ENCODE data around the gene ZNF546. TPM values are rescaled to one million over a fixed set of nuclear protein-coding genes. Genes with fewer than 3 reads are reported as not detected.

ZNF546 gene
- polyA plus RNA-seq, 1 donor from 2014 or later, result 3.6 TPM

DNA sequence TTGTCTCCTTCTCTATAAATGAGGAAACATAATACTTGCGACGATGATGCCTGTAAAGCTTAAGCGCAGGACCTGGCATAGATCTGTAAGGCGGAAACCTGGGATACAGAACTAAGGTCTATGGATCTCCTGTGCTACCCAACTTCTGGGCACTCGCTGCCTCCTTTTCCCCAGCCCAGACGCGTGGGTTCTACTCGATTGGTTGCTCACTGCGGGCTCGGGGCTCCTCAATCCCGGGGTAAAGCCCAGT, 26.5 kb upstream of the ZNF546 start:
- H3K27me3 Mint-ChIP-seq, result no peaks in the 10 kb centered on the region
- peaks cover 19 to 29% (median 21%) of the 10 kb centered on the region in 3 donors for H3K4me1 Mint-ChIP-seq
- peak overlapping the region; percentile 70 to 98 (median 97) for H3K27ac Mint-ChIP-seq
- H3K4me3 Mint-ChIP-seq, result peak overlapping the region; percentile 88 to 98 (median 96)
- H3K36me3 Mint-ChIP-seq, result peaks cover 7% of the 10 kb centered on the region
- H3K9me3 Mint-ChIP-seq, result no peaks in the 10 kb centered on the region

DNA sequence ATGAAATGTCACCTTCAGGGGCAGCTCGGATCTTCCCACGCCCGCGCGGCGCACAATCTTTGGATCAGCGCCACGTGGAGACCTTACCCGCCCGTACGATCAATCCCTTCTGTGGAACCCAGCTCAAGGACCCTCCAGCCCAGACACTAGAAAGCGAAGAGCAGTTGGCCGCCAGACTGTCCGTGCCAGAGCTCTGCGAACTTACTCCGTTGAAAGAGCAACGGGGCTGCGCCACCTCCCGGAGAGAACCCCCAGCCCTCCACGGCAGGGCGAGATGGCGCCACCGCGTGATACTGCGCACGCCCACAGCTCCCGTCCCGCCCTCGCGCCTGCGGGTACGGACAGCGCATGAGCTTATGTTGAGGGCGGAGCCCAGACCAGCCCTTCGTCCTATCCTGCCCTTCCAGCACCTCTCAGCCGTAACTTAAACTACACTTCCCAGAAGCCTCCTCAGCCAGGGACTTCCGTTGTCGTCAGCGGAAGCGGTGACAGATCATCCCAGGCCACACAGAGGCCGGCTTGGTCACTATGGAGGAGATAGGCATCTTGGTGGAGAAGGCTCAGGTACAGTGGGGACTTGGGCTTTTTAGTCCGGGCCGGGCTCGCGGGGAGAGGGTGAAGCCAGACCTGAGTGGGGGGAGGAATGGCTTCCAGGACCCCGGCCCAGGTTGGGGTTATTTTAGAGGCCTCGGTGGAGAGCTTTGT, 26.0 kb upstream of the ZNF546 start, which contains the start of gene PSMC4:
TSS of gene PSMC4 (plus strand) at position 491 of the 705 bp plus-strand sequence. CDS start at position 529, 38 bp downstream.
- Mint-ChIP-seq H3K9me3 (no peaks in the 10 kb centered on the region), H3K4me1 (peaks cover 19 to 29% (median 21%) of the 10 kb centered on the region in 3 donors), H3K27ac (peak within 1 kb of the TSS; percentile 70 to 98 (median 97)), H3K27me3 (no peaks in the 10 kb centered on the region), H3K4me3 (peak within 1 kb of the TSS; percentile 88 to 98 (median 96)), H3K36me3 (peaks cover 11% of the 10 kb centered on the region)

DNA sequence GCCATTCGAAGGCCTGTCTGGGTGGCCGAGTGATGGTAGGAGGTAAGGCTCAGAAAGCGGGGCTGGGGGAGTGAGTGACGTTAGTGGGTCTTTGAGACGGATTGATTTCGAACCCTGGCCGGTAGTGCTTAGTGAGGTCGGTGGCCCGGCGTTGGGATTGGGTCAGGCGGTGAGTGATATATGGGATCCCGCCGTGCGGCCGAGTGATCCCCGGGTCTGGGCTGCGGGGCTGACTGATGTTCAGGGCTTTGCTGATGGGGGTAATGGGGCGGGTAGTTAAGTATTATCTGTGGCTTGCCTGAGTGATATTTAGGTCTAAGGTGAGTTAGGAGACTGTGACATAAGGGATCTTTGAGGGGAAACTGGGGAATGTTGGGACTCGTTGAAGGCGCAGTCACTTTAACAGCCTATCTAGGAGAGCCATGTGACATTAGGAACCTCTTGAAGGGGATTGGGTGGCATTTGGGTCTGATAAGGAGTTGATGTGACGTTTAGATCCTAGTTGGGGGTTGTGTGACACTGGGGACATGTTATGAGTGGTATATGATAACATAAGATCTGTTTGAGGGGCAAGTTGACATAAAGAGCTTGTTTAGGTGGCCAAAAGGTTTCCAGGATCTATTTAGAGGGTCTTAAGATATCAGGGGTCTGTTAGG, 25.4 kb upstream of the ZNF546 start:
- H3K9me3 Mint-ChIP-seq, result no peaks in the 10 kb centered on the region
- H3K36me3 Mint-ChIP-seq, result peaks cover 11% of the 10 kb centered on the region
- H3K27me3 Mint-ChIP-seq, result no peaks in the 10 kb centered on the region
- H3K4me3 Mint-ChIP-seq, result peak overlapping the region; percentile 88 to 98 (median 96)
- peak overlapping the region; percentile 70 to 98 (median 97) for H3K27ac Mint-ChIP-seq
- H3K4me1 Mint-ChIP-seq, result peaks cover 19 to 29% (median 21%) of the 10 kb centered on the region in 3 donors

DNA sequence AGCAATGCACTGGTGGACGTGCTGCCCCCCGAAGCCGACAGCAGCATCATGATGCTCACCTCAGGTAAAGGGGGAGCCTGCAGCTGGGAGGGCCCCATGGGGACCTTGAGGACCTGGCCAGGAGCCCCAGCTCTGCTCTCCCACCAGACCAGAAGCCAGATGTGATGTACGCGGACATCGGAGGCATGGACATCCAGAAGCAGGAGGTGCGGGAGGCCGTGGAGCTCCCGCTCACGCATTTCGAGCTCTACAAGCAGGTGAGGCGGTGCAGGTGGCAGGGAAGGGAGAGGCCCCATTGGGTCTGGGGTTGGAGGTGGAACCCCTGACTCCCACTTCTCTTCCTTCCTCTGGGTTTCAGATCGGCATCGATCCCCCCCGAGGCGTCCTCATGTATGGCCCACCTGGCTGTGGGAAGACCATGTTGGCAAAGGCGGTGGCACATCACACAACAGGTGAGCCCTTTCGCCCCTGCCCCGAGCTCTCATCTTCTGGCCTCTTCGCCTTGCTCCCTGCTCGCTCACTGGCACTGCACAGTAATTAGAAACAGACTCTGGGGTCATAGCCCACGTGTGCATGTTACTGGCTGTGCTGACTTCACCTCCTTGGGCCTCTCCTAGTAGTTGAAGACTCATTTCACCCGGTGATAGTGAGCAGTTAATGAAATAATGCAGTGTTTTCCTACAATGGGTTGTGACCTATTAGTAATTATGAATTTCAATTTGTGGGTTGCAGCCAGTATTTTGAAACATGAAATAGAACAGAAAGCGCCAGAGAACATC, 22.3 kb upstream of the ZNF546 start:
- Mint-ChIP-seq H3K4me3 (peak overlapping the region in 1 of 4 donors; percentile 40), H3K4me1 (peaks cover 13 to 19% (median 16%) of the 10 kb centered on the region in 3 donors), H3K36me3 (peaks cover 17% of the 10 kb centered on the region), H3K9me3 (no peaks in the 10 kb centered on the region), H3K27me3 (no peaks in the 10 kb centered on the region), H3K27ac (no peak overlapping the region)

DNA sequence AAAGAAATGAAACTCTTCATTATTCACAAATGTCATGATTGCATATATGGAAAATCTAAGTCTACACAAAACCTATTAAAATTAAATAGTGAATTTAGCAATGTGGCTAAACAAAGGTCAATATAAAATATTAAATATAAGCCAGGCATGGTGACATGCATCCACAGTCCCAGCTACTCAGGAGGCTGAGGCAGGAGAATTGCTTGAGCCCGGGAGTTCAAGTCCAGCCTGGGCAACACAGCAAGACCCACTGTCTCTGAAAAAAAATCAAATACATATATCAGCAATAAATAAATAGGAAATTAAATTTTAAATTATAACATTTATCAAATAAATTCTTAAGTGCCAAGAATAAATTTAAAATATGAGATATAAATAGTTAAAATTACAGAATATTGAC, 14.0 kb upstream of the ZNF546 start:
- Mint-ChIP-seq H3K4me1 (peaks cover 0 to 2% (median 0%) of the 10 kb centered on the region in 3 donors), H3K36me3 (peaks cover 15% of the 10 kb centered on the region), H3K4me3 (no peak overlapping the region), H3K27ac (no peak overlapping the region), H3K27me3 (no peaks in the 10 kb centered on the region), H3K9me3 (peaks cover 6 to 32% (median 11%) of the 10 kb centered on the region in 3 donors)

DNA sequence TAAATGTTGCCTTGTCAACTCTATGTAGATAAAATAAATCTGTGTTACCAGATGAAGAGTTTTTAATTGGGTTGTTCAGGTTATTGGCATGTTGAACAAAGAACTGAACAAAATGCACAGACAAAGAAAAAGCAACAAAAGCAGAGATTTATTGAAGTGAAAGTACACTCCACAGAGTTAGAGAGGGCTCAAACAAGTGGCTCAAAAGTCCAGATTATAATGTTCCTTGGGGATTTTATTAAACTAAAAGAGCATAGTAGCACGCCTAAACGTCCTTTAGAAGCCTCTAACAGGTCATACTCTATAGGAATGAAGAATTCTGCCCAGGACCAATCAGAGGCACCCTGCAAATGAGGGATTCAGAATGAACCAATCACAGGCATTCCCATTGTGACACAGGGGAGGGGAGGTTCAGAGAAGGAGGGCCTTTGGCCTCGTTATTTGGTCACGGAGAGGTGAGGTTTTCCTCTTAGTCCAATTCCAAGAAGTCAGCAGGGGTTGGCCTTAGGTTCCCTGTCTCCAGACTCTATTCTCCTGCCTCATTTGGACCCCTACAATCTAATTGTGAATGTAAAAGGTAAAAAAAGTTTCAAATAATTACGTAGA, 13.1 kb upstream of the ZNF546 start:
- H3K4me1 Mint-ChIP-seq, result peaks cover 0 to 2% (median 1%) of the 10 kb centered on the region in 3 donors
- H3K36me3 Mint-ChIP-seq, result peaks cover 9% of the 10 kb centered on the region
- no peaks in the 10 kb centered on the region for H3K27me3 Mint-ChIP-seq
- H3K4me3 Mint-ChIP-seq, result peak overlapping the region in 1 of 4 donors; percentile 58
- peak overlapping the region in 1 of 3 donors; percentile 14 for H3K27ac Mint-ChIP-seq
- H3K9me3 Mint-ChIP-seq, result peaks cover 6 to 32% (median 14%) of the 10 kb centered on the region in 3 donors

DNA sequence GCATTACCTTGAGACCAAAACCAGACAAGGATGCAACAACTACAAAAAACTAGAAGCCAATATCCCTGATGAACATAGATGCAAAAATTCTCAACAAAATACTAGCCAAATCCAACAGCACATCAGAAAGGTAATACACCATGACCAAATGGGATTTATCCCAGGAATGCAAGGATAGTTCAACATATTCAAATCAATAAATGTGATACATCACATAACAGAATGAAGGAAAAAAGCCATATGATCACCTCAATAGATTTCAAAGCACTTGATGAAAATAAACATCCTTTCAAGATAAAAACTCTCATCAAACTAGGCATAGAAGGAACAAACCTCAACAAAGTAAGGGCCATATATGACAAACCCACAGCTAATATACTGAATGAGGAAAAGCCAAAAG, 10.2 kb upstream of the ZNF546 start:
- H3K4me3 Mint-ChIP-seq, result no peak overlapping the region
- H3K9me3 Mint-ChIP-seq, result peaks cover 8 to 32% (median 14%) of the 10 kb centered on the region in 3 donors
- H3K27me3 Mint-ChIP-seq, result no peaks in the 10 kb centered on the region
- peaks cover 7 to 12% (median 9%) of the 10 kb centered on the region in 3 donors for H3K4me1 Mint-ChIP-seq
- no peak overlapping the region for H3K27ac Mint-ChIP-seq
- peaks cover 8% of the 10 kb centered on the region for H3K36me3 Mint-ChIP-seq

DNA sequence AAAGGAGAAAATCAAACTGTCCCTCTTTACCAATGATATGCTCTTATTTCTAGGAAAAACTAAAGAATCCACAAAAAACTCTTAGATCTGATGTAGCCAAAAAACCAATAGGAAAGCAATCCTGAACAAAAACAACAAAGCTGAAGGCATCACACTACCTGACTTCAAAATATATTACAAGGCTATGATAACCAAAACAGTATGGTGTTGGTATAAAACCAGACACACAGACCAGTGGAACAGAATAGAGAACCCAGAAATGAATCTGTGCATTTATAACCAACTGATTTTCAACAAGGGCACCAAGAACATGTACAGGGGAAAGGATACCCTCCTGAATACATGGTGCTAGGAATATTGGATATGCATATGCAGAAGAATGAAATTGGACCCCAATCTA, 9.7 kb upstream of the ZNF546 start:
- Mint-ChIP-seq H3K27ac (no peak overlapping the region), H3K4me3 (no peak overlapping the region), H3K9me3 (peaks cover 8 to 32% (median 14%) of the 10 kb centered on the region in 3 donors), H3K4me1 (peaks cover 7 to 14% (median 12%) of the 10 kb centered on the region in 3 donors), H3K36me3 (peaks cover 8% of the 10 kb centered on the region), H3K27me3 (no peaks in the 10 kb centered on the region)

DNA sequence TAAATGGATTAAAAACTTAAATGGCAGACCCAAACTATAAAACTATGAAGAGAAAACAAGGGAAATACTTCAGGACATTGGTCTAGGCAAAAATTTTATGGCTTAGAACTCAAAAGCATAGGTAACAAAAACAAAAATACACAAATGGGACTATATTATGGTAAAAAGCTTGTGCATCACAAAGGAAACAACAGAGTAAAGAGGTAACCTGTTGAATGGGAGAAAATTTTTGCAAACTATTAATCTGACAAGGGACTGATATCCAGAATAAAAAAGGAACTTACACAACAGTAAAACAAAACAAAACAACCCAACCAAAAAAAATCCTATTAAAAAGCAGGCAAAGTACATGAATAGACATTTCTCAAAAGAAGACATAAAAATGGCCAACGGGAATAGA, 9.3 kb upstream of the ZNF546 start:
- H3K9me3 Mint-ChIP-seq, result peaks cover 8 to 32% (median 14%) of the 10 kb centered on the region in 3 donors

DNA sequence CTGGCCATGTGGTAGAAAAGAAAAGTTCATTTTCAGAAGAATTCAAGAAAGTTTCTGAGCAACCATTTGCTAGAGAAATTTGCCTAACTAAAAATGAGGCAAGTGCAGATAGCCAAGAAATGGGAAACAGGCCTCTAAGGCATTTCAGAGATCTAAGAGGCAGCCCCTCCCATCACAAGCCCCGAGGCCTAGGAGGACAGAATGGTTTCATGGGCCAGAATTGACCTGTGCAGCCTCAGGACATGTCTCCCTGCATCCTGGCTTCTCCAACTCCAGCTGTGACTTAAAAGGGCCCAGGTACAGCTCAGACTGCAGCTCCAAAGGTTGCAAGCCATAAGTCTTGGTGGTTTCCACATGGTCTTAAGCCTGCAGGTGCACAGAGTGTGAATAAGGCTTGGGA, 3.3 kb upstream of the ZNF546 start:
- Mint-ChIP-seq H3K4me1 (peaks cover 26 to 39% (median 29%) of the 10 kb centered on the region in 3 donors), H3K36me3 (peaks cover 9% of the 10 kb centered on the region), H3K27me3 (no peaks in the 10 kb centered on the region), H3K4me3 (no peak overlapping the region), H3K27ac (no peak overlapping the region), H3K9me3 (peaks cover 3 to 4% (median 4%) of the 10 kb centered on the region in 3 donors)

More for the DNA sequence above, 9.3 kb upstream of the ZNF546 start:
- Mint-ChIP-seq H3K27ac (no peak overlapping the region), H3K4me3 (no peak overlapping the region), H3K27me3 (no peaks in the 10 kb centered on the region), H3K4me1 (peaks cover 7 to 16% (median 13%) of the 10 kb centered on the region in 3 donors), H3K36me3 (peaks cover 6% of the 10 kb centered on the region)

DNA sequence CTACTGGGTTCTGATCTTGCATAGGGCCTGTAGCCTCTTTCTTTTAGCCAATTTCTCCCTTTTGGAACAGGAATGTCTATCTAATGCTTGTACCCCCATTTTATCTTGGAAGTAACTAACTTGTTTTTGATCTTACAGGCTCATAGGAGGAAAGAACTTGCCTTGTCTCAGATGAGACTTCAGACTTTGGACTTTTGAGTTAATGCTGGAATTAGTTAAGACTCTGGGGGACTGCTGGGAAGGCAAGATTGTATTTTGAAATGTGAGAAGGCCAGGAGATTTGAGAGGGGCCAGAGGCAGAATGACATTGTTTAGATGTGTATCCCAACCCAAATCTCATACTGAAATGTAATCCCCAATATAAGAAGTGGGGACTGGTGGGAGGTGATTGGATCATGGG, 2.5 kb upstream of the ZNF546 start:
- H3K36me3 Mint-ChIP-seq, result peaks cover 9% of the 10 kb centered on the region
- H3K4me1 Mint-ChIP-seq, result peaks cover 22 to 37% (median 29%) of the 10 kb centered on the region in 3 donors
- H3K27me3 Mint-ChIP-seq, result no peaks in the 10 kb centered on the region
- H3K27ac Mint-ChIP-seq, result no peak overlapping the region
- H3K9me3 Mint-ChIP-seq, result peaks cover 2 to 4% (median 3%) of the 10 kb centered on the region in 3 donors
- H3K4me3 Mint-ChIP-seq, result peak overlapping the region in 1 of 4 donors; percentile 54

DNA sequence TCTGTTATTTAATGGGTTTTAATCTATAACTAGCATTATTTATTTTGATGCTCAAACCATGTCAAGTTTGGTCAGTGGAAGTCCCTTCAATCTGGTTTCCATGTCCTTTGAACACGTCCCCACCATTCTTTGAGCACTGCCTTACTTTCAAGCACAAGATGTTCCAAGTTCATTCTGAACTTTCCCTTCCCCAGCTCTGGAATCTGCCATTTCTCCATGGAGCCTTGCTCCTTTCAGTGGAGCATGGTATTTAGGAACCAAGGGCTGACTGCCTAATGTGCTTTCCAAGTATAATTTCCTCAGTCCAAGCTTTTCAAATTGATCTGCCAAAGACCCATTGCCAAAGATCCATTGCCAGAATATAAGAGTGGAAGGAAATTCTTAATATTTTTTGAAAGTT, 1.1 kb upstream of the ZNF546 start:
- Mint-ChIP-seq H3K27ac (no peak overlapping the region), H3K4me1 (peaks cover 14 to 31% (median 24%) of the 10 kb centered on the region in 3 donors), H3K27me3 (no peaks in the 10 kb centered on the region), H3K9me3 (peaks cover 2 to 4% (median 3%) of the 10 kb centered on the region in 3 donors), H3K4me3 (peak overlapping the region in 3 of 4 donors; percentile 50 to 86 (median 76)), H3K36me3 (peaks cover 6% of the 10 kb centered on the region)

DNA sequence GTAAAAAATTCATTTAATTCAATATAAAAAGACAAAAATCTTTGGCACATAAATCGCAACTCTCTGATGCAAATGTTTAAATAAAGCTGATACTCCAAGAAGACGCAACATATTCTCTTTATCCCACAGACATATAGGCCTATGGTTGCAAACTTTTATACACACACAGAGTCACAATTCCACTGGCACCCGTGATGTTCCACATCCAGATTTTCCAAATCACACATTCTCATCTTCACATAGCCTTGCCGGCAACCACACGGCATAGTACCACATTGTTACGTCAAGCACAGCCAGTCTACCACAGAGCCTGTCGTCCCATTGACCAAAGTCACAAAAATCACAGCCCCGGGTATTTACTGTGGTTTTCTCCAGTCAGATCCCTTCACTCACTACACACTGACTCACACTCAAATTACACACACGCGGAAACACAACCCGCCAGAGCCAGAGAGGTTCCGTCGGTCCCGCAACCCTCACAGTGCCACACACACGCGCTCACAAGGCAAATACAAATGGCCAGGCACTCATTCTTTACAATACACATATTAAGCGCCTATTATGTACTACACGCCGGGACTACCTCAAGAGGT, 546 bp upstream of the ZNF546 start:
- H3K27ac Mint-ChIP-seq, result peak overlapping the region; percentile 81 to 97 (median 93)
- H3K4me3 Mint-ChIP-seq, result peak overlapping the region; percentile 86 to 97 (median 92)
- peaks cover 2 to 4% (median 3%) of the 10 kb centered on the region in 3 donors for H3K9me3 Mint-ChIP-seq
- no peaks in the 10 kb centered on the region for H3K27me3 Mint-ChIP-seq
- H3K4me1 Mint-ChIP-seq, result peaks cover 14 to 30% (median 24%) of the 10 kb centered on the region in 3 donors
- H3K36me3 Mint-ChIP-seq, result peaks cover 6% of the 10 kb centered on the region

DNA sequence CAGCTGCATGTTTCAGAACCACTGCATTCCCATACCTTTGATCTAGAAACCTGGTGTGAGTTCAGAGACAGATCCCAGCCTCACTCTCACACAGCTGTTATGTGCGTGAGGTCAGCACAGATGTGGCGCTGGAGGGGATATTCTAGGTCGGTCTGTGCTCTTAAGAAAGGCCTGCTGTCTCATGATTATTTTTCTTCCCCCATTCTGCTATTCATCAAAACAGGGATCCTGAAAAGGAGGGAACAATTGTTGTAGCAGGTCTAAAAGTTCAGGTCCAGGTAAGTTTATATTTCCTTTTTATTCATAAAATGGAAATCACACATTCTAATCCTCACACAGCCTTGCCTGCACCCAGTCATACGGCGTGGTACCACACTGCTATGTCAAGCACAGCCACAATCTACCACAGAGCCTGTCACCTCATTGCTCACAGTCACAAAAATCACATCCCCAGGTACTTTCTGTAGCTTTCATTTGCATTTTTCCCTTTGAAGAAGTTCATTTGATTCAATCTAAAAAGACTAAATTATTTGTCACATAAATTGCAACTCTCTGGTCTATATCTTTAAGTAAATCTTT, 867 bp downstream of the ZNF546 start:
- peak overlapping the region; percentile 86 to 97 (median 92) for H3K4me3 Mint-ChIP-seq
- H3K27me3 Mint-ChIP-seq, result no peaks in the 10 kb centered on the region
- peaks cover 2 to 4% (median 3%) of the 10 kb centered on the region in 3 donors for H3K9me3 Mint-ChIP-seq
- H3K27ac Mint-ChIP-seq, result peak overlapping the region; percentile 81 to 97 (median 93)
- peaks cover 10 to 25% (median 24%) of the 10 kb centered on the region in 3 donors for H3K4me1 Mint-ChIP-seq
- H3K36me3 Mint-ChIP-seq, result peaks cover 6% of the 10 kb centered on the region
